ENCODE data around the gene PPP2R2C.

Gene PPP2R2C

DNA sequence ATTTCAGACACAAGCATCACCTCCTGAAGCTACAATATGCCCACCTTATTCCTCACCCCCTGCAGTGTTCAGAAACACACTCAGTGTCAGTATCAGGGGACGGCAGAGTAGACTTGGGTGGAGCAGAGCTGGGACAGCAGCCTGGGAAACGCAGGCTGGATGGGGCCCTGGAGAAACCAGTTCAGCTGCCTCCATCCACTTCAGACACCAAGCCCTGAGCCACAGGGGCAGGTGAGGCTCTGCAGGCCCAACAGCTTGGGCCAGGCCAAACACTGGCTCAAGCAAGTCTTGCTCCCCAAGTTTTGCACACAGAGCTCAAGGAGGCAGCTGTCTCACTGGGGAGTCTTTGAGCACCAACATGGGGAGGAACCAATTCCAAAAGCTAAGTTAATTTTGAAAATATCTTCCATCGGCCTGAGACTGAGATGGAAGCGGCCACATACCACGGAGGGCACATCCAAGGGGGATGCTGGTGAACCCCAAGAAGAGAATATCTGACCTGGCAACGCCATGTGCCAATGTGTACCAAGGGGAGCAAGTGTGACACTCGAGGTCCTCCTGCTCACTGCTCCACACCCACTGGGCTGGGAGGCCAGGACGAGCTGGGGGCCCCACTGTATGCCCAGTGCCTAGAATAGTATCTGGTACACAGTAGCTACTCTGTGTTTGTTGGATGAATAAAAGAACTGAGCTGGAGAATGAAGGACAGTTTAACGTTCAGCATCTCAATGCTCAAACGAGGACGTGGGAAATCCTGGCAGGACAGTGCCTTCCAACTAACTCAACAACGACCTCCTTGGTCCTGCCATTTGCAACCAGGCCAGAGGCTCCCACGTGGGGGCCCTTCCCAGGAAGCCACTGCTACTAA lies 45.6 kb downstream of the PPP2R2C start:
- FAIRE-seq (no peak), DNase-seq (ENCODE audit: insufficient read length, low spot score) (no peak)

GRCh38 chr4:6425911-6426310 lies 46.5 kb downstream of the PPP2R2C start:
- DNase-seq (ENCODE audit: insufficient read length, low spot score) (no peak), FAIRE-seq (no peak)

- DNase-seq (ENCODE audit: insufficient read length, low spot score) (no peak), FAIRE-seq (no peak)
Measured at GRCh38 chr4:6425336-6425735, 47.1 kb downstream of the PPP2R2C start.

DNA sequence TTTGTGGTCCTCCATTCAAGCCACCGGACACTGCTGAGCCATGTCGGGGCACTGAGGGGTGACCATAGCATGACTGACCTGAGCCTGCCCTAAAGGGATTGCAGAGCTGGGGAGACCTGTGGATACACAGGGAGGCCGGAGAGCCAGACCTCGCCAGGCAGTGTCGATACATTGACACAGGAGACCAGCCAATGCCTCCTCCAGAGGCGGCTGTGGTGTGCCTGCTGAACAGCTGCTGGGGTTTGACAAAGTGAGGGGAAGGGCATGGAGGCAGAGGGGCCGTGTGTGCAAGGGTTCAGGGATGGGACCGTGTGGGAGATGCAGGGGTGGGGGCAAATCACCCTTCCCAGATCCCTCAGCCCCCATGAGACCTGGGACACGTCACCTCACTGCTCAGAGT lies 48.0 kb downstream of the PPP2R2C start:
- FAIRE-seq (no peak), DNase-seq (ENCODE audit: insufficient read length, low spot score) (no peak)

- peak; percentile 56 for DNase-seq (ENCODE audit: insufficient read length, low spot score)
- peak; percentile 76 for FAIRE-seq
Measured at GRCh38 chr4:6423575-6423974, 48.8 kb downstream of the PPP2R2C start.

GRCh38 chr4:6422866-6423265 lies 49.5 kb downstream of the PPP2R2C start:
- DNase-seq (ENCODE audit: insufficient read length, low spot score) (no peak), FAIRE-seq (no peak)

DNA sequence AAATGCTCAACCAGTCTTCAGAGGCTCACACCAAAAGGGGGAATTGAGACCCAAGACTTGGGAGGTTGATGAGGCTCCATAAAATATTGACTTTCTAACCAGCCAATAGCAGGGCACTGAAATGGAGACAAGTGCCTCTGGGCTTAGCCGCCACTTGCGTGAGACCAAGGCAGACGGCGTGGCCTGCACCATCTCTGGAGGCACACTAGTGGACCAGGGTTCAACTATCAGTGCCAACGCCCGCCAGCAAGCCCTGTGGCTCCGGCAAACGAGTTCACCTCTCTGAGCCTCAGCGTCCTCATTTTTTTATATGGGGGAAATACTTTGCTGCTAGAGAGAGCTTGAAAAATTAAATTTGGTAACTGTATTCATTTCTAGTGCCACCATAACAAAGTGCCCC lies 50.3 kb downstream of the PPP2R2C start:
- no peak for FAIRE-seq
- DNase-seq (ENCODE audit: insufficient read length, low spot score): no peak

DNA sequence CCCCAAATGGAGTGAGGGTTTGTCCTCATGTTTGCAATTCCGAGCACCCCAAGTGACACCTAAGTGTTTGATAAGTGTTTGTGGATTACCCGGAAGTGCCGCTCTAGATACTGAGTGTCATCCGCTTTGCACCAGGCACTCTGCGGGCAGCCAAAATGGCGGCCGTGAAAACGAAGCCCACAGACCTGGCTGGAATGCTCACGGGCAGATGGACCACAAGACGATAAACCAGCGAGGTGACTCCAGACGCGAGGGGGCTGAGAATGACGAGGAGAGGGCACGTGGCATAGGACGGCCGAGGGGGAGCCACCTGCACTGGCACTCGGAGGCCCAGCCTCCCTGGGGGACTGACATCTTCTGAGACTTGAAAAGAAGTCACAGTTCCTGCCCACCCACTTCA lies 51.0 kb downstream of the PPP2R2C start:
- DNase-seq (ENCODE audit: insufficient read length, low spot score): no peak
- no peak for FAIRE-seq

DNA sequence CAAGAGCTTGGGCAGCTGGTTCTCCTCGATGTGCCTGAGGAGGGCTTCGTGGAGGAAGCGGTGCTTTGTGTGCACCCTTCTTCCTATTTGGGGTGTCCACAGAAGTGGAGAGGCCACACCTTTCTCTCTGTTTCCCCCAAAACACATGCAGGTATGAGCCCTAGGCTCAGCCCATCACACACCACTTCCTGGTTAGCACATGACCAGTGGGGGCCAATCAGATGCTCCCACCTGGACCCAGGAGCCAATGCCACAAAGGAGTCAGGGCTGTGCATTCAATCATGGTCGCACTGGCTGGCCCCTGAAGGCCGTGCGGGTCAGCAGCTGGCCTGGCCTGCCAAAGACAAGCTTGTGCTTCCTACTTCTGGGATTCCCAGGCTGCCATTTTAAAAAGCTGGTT lies 51.4 kb downstream of the PPP2R2C start:
- FAIRE-seq (no peak), DNase-seq (ENCODE audit: insufficient read length, low spot score) (no peak)

GRCh38 chr4:6420036-6420435 lies 52.4 kb downstream of the PPP2R2C start:
- DNase-seq (ENCODE audit: insufficient read length, low spot score) (no peak), FAIRE-seq (no peak)

- DNase-seq (ENCODE audit: insufficient read length, low spot score): no peak
- FAIRE-seq: no peak
Measured at GRCh38 chr4:6419452-6420028, 52.9 kb downstream of the PPP2R2C start.

GRCh38 chr4:6418193-6418755 lies 54.1 kb downstream of the PPP2R2C start:
- DNase-seq (ENCODE audit: insufficient read length, low spot score): no peak
- FAIRE-seq: no peak

GRCh38 chr4:6417516-6418050 lies 54.8 kb downstream of the PPP2R2C start:
- FAIRE-seq: no peak
- DNase-seq (ENCODE audit: insufficient read length, low spot score): no peak

GRCh38 chr4:6416518-6417286 lies 55.7 kb downstream of the PPP2R2C start:
- FAIRE-seq (no peak), DNase-seq (ENCODE audit: insufficient read length, low spot score) (no peak)

- FAIRE-seq: no peak
- DNase-seq (ENCODE audit: insufficient read length, low spot score): no peak
Measured at GRCh38 chr4:6415031-6415705, 57.2 kb downstream of the PPP2R2C start.

- no peak for DNase-seq (ENCODE audit: insufficient read length, low spot score)
- FAIRE-seq: no peak
Measured at GRCh38 chr4:6414578-6414977, 57.8 kb downstream of the PPP2R2C start.

DNA sequence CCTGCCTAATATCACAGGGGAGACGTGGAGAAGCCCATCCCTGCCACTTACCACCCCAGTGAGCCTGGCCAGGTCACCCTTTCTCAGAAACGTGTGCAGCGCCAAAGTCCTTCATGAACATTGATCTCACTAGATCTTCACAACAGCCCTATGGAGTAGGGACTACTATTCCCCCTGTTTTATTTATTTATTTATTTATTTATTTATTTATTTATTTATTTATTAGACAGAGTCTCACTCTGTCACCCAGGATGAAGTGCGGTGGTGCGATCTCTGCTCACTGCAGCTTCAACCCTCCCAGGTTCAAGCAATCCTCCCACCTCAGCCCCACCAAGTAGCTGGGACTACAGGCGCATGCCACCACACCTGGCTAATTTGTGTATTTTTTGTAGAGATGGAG lies 61.8 kb downstream of the PPP2R2C start:
- no peak for FAIRE-seq
- DNase-seq (ENCODE audit: insufficient read length, low spot score): no peak

- FAIRE-seq (no peak), DNase-seq (ENCODE audit: insufficient read length, low spot score) (no peak)
Measured at GRCh38 chr4:6410068-6410467, 62.3 kb downstream of the PPP2R2C start.

DNA sequence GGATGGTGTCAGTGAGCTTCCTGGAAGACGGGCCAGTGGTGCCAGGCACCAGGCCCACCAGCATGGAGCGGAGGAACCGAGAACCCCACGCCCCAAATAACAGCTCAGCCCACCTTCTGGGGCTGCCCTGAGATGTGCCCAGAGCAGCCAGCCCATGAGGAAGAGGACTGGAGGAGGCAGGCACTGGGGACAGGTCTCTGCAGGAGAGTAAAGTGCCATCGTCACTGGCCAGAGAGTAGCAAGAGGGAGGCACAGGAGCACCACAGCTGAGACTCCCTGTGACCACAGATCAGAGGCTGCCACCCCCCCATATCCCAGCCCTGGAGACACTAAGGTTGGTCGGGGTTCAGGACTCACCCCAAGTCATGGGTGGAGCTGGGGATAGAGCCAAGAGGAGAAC lies 63.0 kb downstream of the PPP2R2C start:
- DNase-seq (ENCODE audit: insufficient read length, low spot score): no peak
- no peak for FAIRE-seq

DNA sequence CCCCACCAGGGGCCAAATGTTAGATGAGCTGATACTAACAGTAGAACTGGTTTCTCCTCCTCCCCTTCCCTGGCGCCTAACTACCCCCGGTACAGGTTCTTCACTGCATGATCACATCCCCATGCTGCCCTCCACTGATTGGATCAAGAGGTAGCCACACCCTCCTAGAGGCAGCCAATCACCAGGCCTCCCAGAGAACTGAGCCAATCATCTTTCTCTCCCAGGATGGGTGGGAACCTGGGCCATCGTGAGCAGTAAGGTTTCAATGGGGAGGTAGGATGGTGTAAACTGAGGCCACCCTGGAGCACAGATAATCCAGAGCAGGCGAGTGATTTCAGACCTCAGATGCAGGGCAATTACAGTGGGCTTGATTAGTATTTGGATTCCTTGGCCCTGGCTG lies 64.2 kb downstream of the PPP2R2C start:
- DNase-seq (ENCODE audit: insufficient read length, low spot score) (no peak), FAIRE-seq (no peak)

GRCh38 chr4:6405397-6405706 lies 67.1 kb downstream of the PPP2R2C start:
- DNase-seq (ENCODE audit: insufficient read length, low spot score) (no peak), FAIRE-seq (no peak)

Measured in GM19239 (cell line).